IMR-90 (cell line): ENCODE results near the gene FAM20B. TPM values are rescaled to one million over a fixed set of nuclear protein-coding genes. Genes with fewer than 3 reads are reported as not detected.

ENCODE experiments used
- ATAC-seq: fragments of 200-7000 bp; cut with Tn5 transposase; 2 replicates; pipeline ENCODE4 v1.9.1; 2020; ENCODE audit warnings: low read depth, mild to moderate bottlenecking, moderate library complexity
- BruUV-seq: library from RNA; stranded (reverse); fragments of 400-500 nt; replicated peaks from 2 replicates; lab custom pipeline; 2021; lab: Mats Ljungman, UMichigan
- CTCF ChIA-PET: fragments of 300-600 bp; formaldehyde crosslinking; extraction: SDS; loops from one replicate; lab custom pipeline; 2021; ENCODE audit warnings: antibody characterized with exemption; lab: Yijun Ruan, JAX
- POLR2A ChIA-PET: fragments of 300-600 bp; sonication (Branson Sonifier 250); formaldehyde crosslinking; loops from one replicate; lab custom pipeline; 2022; ENCODE audit warnings: antibody characterized with exemption; ENCODE audit not compliant: unreplicated experiment; lab: Charles Lee
- DNase-seq: peaks from one replicate; pipeline ENCODE4 v3.0.0; 2013
- H2AFZ ChIP-seq: replicated peaks from 2 replicates; pipeline ENCODE3; 2013; ENCODE audit warnings: low read length, mild to moderate bottlenecking; ENCODE audit not compliant: poor library complexity
- H2AK5ac ChIP-seq: 2 replicates; pipeline ENCODE4 v1.6.1; 2013; ENCODE audit warnings: low read depth, low read length, inconsistent platforms
- H2AK9ac ChIP-seq: replicated peaks from 2 replicates; pipeline ENCODE3; 2013; ENCODE audit warnings: mild to moderate bottlenecking, low read depth, low read length, moderate library complexity; ENCODE audit not compliant: poor library complexity
- H2BK120ac ChIP-seq: 2 replicates; pipeline ENCODE4 v1.6.1; 2013; ENCODE audit warnings: low read depth, low read length, inconsistent platforms
- H2BK15ac ChIP-seq: 3 replicates; pipeline ENCODE4 v1.6.1; 2013; ENCODE audit warnings: low read depth, low read length, inconsistent platforms
- H2BK20ac ChIP-seq: 2 replicates; pipeline ENCODE4 v1.6.1; 2013; ENCODE audit warnings: low read depth, mild to moderate bottlenecking, inconsistent platforms, low read length, moderate library complexity
- H2BK5ac ChIP-seq: 2 replicates; pipeline ENCODE4 v1.6.1; 2013; ENCODE audit warnings: mild to moderate bottlenecking, low read depth, low read length, inconsistent platforms; ENCODE audit not compliant: poor library complexity, severe bottlenecking
- H3K14ac ChIP-seq: replicated peaks from 2 replicates; pipeline ENCODE4 v1.6.1; 2013; ENCODE audit warnings: low read depth, low read length, inconsistent platforms
- H3K18ac ChIP-seq: 2 replicates; pipeline ENCODE4 v1.6.1; 2013; ENCODE audit warnings: low read depth, low read length, control low read depth
- H3K23ac ChIP-seq: 2 replicates; pipeline ENCODE4 v1.6.1; 2013; ENCODE audit warnings: low read depth, low read length, inconsistent platforms
- H3K27ac ChIP-seq: 2 replicates; pipeline ENCODE4 v1.5.1; 2013; ENCODE audit warnings: mild to moderate bottlenecking, control low read depth, low read length; ENCODE audit not compliant: insufficient read depth
- H3K27me3 ChIP-seq: 2 replicates; pipeline ENCODE4 v1.6.1; 2013; ENCODE audit warnings: low read length; ENCODE audit not compliant: control insufficient read depth, insufficient read depth
- H3K36me3 ChIP-seq: 2 replicates; pipeline ENCODE4 v1.6.1; 2013; ENCODE audit warnings: low read length, mixed read lengths; ENCODE audit not compliant: control insufficient read depth, insufficient read depth
- H3K4ac ChIP-seq: 2 replicates; pipeline ENCODE4 v1.6.1; 2013; ENCODE audit warnings: low read depth, low read length, inconsistent platforms
- H3K4me1 ChIP-seq: 2 replicates; pipeline ENCODE4 v1.6.1; 2013; ENCODE audit warnings: low read length, mixed read lengths; ENCODE audit not compliant: control insufficient read depth, insufficient read depth
- H3K4me2 ChIP-seq: 2 replicates; pipeline ENCODE4 v1.6.1; 2013; ENCODE audit warnings: low read depth, mild to moderate bottlenecking, control low read depth, low read length, moderate library complexity
- H3K4me3 ChIP-seq: 2 replicates; pipeline ENCODE4 v1.5.1; 2013; ENCODE audit warnings: low read depth, mild to moderate bottlenecking, control low read depth, low read length, moderate library complexity; ENCODE audit not compliant: insufficient read depth
- H3K56ac ChIP-seq: 2 replicates; pipeline ENCODE4 v1.6.1; 2013; ENCODE audit warnings: low read length, inconsistent platforms; ENCODE audit not compliant: insufficient read depth; ENCODE audit errors: extremely low read depth
- H3K79me1 ChIP-seq, 2 experiments: 2 replicates each; pipeline ENCODE4 v1.6.1; 2013; ENCODE audit warnings: low read length in 2 of 2, inconsistent platforms in 1 of 2, low read depth in 1 of 2
- H3K9ac ChIP-seq: 2 replicates; pipeline ENCODE4 v1.6.1; 2013; ENCODE audit warnings: low read depth, low read length, control low read depth
- H3K9me1 ChIP-seq: 2 replicates; pipeline ENCODE4 v1.6.1; 2013; ENCODE audit warnings: low read length, inconsistent platforms; ENCODE audit not compliant: insufficient read depth
- H3K9me3 ChIP-seq: 2 replicates; pipeline ENCODE4 v1.6.1; 2013; ENCODE audit warnings: low read length; ENCODE audit not compliant: control insufficient read depth, insufficient read depth
- H4K20me1 ChIP-seq: 2 replicates; pipeline ENCODE4 v1.6.1; 2013; ENCODE audit warnings: low read length, inconsistent platforms; ENCODE audit not compliant: insufficient read depth
- H4K5ac ChIP-seq: 2 replicates; pipeline ENCODE4 v1.6.1; 2013; ENCODE audit warnings: mild to moderate bottlenecking, low read depth, low read length, control low read depth
- H4K8ac ChIP-seq, 2 experiments: 2 replicates each; pipeline ENCODE4 v1.6.1; 2013; ENCODE audit warnings: low read depth in 2 of 2, low read length in 2 of 2, control low read depth in 1 of 2, inconsistent platforms in 1 of 2
- H4K91ac ChIP-seq: 2 replicates; pipeline ENCODE4 v1.6.1; 2013; ENCODE audit warnings: low read depth, low read length, inconsistent platforms; ENCODE audit not compliant: insufficient read depth
- BHLHE40 ChIP-seq: fragments of 150-350 bp; IDR thresholded peaks from 2 replicates; pipeline ENCODE4 v1.6.1; 2016; ENCODE audit warnings: mild to moderate bottlenecking, low read depth, low read length
- MAFK ChIP-seq: IDR thresholded peaks from 2 replicates; pipeline ENCODE4 v1.6.1; 2012; ENCODE audit warnings: low read depth, low read length, improper control_type of control experiment
- MXI1 ChIP-seq: IDR thresholded peaks from 2 replicates; pipeline ENCODE4 v1.6.1; 2012; ENCODE audit warnings: low read depth, mild to moderate bottlenecking, low read length, moderate library complexity, borderline replicate concordance
- WGBS, 2 experiments: methylation state at CpG; one replicate each; pipeline versions ENCODE4 v1.1.5 to v1.1.7; 2013; ENCODE audit warnings: missing lambda C conversion rate in 2 of 2; ENCODE audit not compliant: insufficient read length in 1 of 2; ENCODE audit errors: extremely low coverage in 2 of 2; 5-methylcytosine and 5-hydroxymethylcytosine counted together
- dilution Hi-C: fragments of 300-500 bp; cut with HindIII; formaldehyde crosslinking; loops from one replicate; pipeline ENCODE4 v1.14.3; 2018; ENCODE audit warnings: low sequenced_read_pairs; ENCODE audit not compliant: unreplicated experiment
- in situ Hi-C: fragments of 300-500 bp; cut with MboI; formaldehyde crosslinking; loops from 3 replicates; pipeline ENCODE4 v1.14.3; 2019; ENCODE audit warnings: low sequenced_read_pairs, inconsistent platforms, mixed read lengths
- intact Hi-C: fragments of 100-400 bp; cut with micrococcal nuclease; formaldehyde crosslinking; loops from 2 replicates; pipeline ENCODE4 v1.10.0; 2022
- polyA plus RNA-seq, 3 experiments: library from polyadenylated mRNA; depleted of rRNA; stranded (reverse); fragments of >200 nt; gene quantifications; 2 replicates each; pipeline ENCODE4 v1.2.3, GENCODE V29; 2012; ENCODE audit warnings: low replicate concordance in 1 of 3
- total RNA-seq: library from RNA; depleted of rRNA; stranded (reverse); fragments of >200 nt; gene quantifications from 2 replicates; pipeline ENCODE4 v1.2.3, GENCODE V29; 2012

Gene FAM20B
- total and polyA plus RNA-seq, 2 of the 4 experiments (the other 2 are of a cell fraction), result 17.1 to 38.4 TPM

GRCh38 chr1:179083533-179083932, 57.8 kb downstream of the FAM20B start:
- H3K79me1 ChIP-seq, result peaks cover 14 to 55% of the 10 kb centered on the region in 2 experiments
- no TSS peak for BruUV-seq
- no peak for DNase-seq
- H4K5ac ChIP-seq, result no peak overlapping the region
- H3K4me1 ChIP-seq, result peaks cover 4% of the 10 kb centered on the region; the same call in 1 of the 2 replicates
- H3K56ac ChIP-seq, result no peak overlapping the region
- no peak for TF ChIP-seq MAFK
- no peak for TF ChIP-seq BHLHE40
- no peak for TF ChIP-seq MXI1
- no peaks in the 10 kb centered on the region; the same call in 1 of the 2 replicates for H4K20me1 ChIP-seq
- peaks cover 8% of the 10 kb centered on the region; the same call in 1 of the 2 replicates for H3K9me1 ChIP-seq
- H3K18ac ChIP-seq, result no peak overlapping the region
- H3K36me3 ChIP-seq, result peaks cover 11% of the 10 kb centered on the region
- H2AFZ ChIP-seq, result no peak overlapping the region
- no peak overlapping the region for H2BK5ac ChIP-seq
- H2BK20ac ChIP-seq, result no peak overlapping the region
- H3K9me3 ChIP-seq, result no peaks in the 10 kb centered on the region
- H3K9ac ChIP-seq, result no peak overlapping the region
- no peak overlapping the region for H3K14ac ChIP-seq
- in situ Hi-C loops (no loop called here), dilution Hi-C loops (no loop called here), intact Hi-C loops (loop anchor here (2.0 to 5.0 kb wide), 2 partner anchors 109 to 269 kb away; no protein-coding TSS in a partner anchor)
- H3K27me3 ChIP-seq, result no peaks in the 10 kb centered on the region
- CTCF ChIA-PET, result no interaction called here
- no peak overlapping the region for H2BK120ac ChIP-seq
- H3K27ac ChIP-seq, result no peak overlapping the region
- H3K4me3 ChIP-seq, result no peak overlapping the region
- no peak overlapping the region for H2BK15ac ChIP-seq
- H4K8ac ChIP-seq, result no peak overlapping the region
- H3K23ac ChIP-seq, result no peak overlapping the region
- no peak overlapping the region for H4K91ac ChIP-seq
- ATAC-seq, result no peak
- no peak overlapping the region for H2AK9ac ChIP-seq
- H2AK5ac ChIP-seq, result no peak overlapping the region
- H3K4ac ChIP-seq, result no peak overlapping the region
- POLR2A ChIA-PET, result no interaction called here
- no peak overlapping the region for H3K4me2 ChIP-seq
- 100% methylated on average over 4 of the region's 8 CpGs; no CpG with 5 or more reads in 1 of the 2 experiments for WGBS, 2 experiments
